Endothelial cell of umbilical vein (primary cell): Measurements from ENCODE around the gene GRB2. TPM values are rescaled to one million over a fixed set of nuclear protein-coding genes. Genes with fewer than 3 reads are reported as not detected.

ENCODE experiments used
- BruUV-seq: library from RNA; stranded (reverse); fragments of 400-500 nt; replicated peaks from 2 replicates; lab custom pipeline; 2021; lab: Mats Ljungman, UMichigan
- CTCF ChIA-PET: fragments of 300-600, 350-600 bp; sonication (Branson Sonifier 250); formaldehyde crosslinking; loops from one replicate; lab custom pipeline; 2021; ENCODE audit warnings: antibody characterized with exemption, inconsistent platforms; lab: Charles Lee
- POLR2A ChIA-PET: fragments of 300-600, 350-600 bp; sonication (Branson Sonifier 250); formaldehyde crosslinking; loops from one replicate; lab custom pipeline; 2021; ENCODE audit warnings: antibody characterized with exemption, inconsistent platforms; lab: Charles Lee
- DNase-seq: peaks from one replicate; pipeline ENCODE4 v3.0.0-alpha.2; 2011; ENCODE audit warnings: low read depth, low spot score
- FAIRE-seq: peaks from 2 replicates; lab custom pipeline; 2011; peaks lifted over from hg19 to GRCh38; lab: Jason Lieb, UNC
- H2AFZ ChIP-seq: 2 replicates; pipeline ENCODE4 v1.6.0; 2012; ENCODE audit warnings: low read depth, low read length, control low read depth, inconsistent platforms
- H3K27ac ChIP-seq: 2 replicates; pipeline ENCODE4 v1.5.1; 2011; ENCODE audit warnings: low read depth, mild to moderate bottlenecking, control low read depth, low read length, moderate library complexity; ENCODE audit not compliant: insufficient read depth
- H3K27me3 ChIP-seq, 2 experiments: 2 replicates each; pipeline versions ENCODE4 v1.6.0 to v1.6.1; 2011; ENCODE audit warnings: low read length in 2 of 2, mixed read lengths in 1 of 2; ENCODE audit not compliant: control insufficient read depth in 2 of 2, insufficient read depth in 2 of 2
- H3K36me3 ChIP-seq, 2 experiments: 2 replicates in 1 of 2; 3 replicates in 1 of 2; pipeline ENCODE4 v1.5.1; 2011; ENCODE audit warnings: low read length in 2 of 2, mild to moderate bottlenecking in 1 of 2, moderate library complexity in 1 of 2; ENCODE audit not compliant: control insufficient read depth in 2 of 2, insufficient read depth in 2 of 2; ENCODE audit errors: extremely low read depth in 1 of 2
- H3K4me1 ChIP-seq: 3 replicates; pipeline ENCODE4 v1.5.1; 2011; ENCODE audit warnings: mild to moderate bottlenecking, low read length; ENCODE audit not compliant: control insufficient read depth, insufficient read depth; ENCODE audit errors: extremely low read depth
- H3K4me2 ChIP-seq: 2 replicates; pipeline ENCODE4 v1.6.1; 2011; ENCODE audit warnings: low read length, control low read depth, mixed read lengths; ENCODE audit not compliant: insufficient read depth
- H3K4me3 ChIP-seq, 3 experiments: fragments of 200-600 bp in 1 of 3; sonication (generic), shearing (Covaris generic) in 1 of 3; replicated peaks in 1 of 3; 2 replicates each; pipeline ENCODE4 v1.5.1; 2011 to 2016; ENCODE audit warnings: control low read depth in 3 of 3, low read length in 3 of 3, mild to moderate bottlenecking in 2 of 3, inconsistent platforms in 1 of 3, low read depth in 1 of 3, moderate library complexity in 1 of 3; ENCODE audit not compliant: insufficient read depth in 1 of 3
- H3K79me2 ChIP-seq: 2 replicates; pipeline ENCODE4 v1.6.0; 2012; ENCODE audit warnings: low read length, inconsistent platforms; ENCODE audit not compliant: control insufficient read depth, insufficient read depth
- H3K9ac ChIP-seq: replicated peaks from 2 replicates; pipeline ENCODE3; 2011; ENCODE audit warnings: low read length, control low read depth; ENCODE audit not compliant: insufficient read depth; ENCODE audit errors: extremely low read depth
- H3K9me1 ChIP-seq: replicated peaks from 3 replicates; pipeline ENCODE4 v1.6.0; 2011; ENCODE audit warnings: mild to moderate bottlenecking, low read length; ENCODE audit not compliant: control insufficient read depth, insufficient read depth; ENCODE audit errors: extremely low read depth
- H3K9me3 ChIP-seq: replicated peaks from 2 replicates; pipeline ENCODE4 v1.5.1; 2012; ENCODE audit warnings: low read length, inconsistent platforms; ENCODE audit not compliant: control insufficient read depth, insufficient read depth
- H4K20me1 ChIP-seq: replicated peaks from 2 replicates; pipeline ENCODE3; 2011; ENCODE audit warnings: mild to moderate bottlenecking, low read length; ENCODE audit not compliant: control insufficient read depth, insufficient read depth; ENCODE audit errors: extremely low read depth
- EZH2 ChIP-seq: IDR thresholded peaks from 2 replicates; pipeline ENCODE4 v1.6.1; 2012; ENCODE audit warnings: borderline replicate concordance, low read depth, mild to moderate bottlenecking, moderate library complexity, low read length, inconsistent platforms; ENCODE audit not compliant: severe bottlenecking
- FOS ChIP-seq: IDR thresholded peaks from 2 replicates; pipeline ENCODE4 v1.6.1; 2011; ENCODE audit warnings: mild to moderate bottlenecking, low read length, moderate library complexity, borderline replicate concordance; ENCODE audit not compliant: insufficient read depth
- GATA2 ChIP-seq: IDR thresholded peaks from 2 replicates; pipeline ENCODE4 v1.7.0; 2011; ENCODE audit warnings: low read depth, mild to moderate bottlenecking, moderate library complexity, mixed read lengths, low read length; ENCODE audit not compliant: insufficient read length, insufficient read depth
- JUN ChIP-seq: IDR thresholded peaks from 2 replicates; pipeline ENCODE4 v1.6.1; 2011; ENCODE audit warnings: borderline replicate concordance, low read depth; ENCODE audit not compliant: insufficient read length, insufficient read depth
- MYC ChIP-seq: IDR thresholded peaks from one replicate; pipeline ENCODE4 v1.6.1; 2011; ENCODE audit warnings: mild to moderate bottlenecking, low read depth, low read length
- POLR2A ChIP-seq: IDR thresholded peaks from 2 replicates; pipeline ENCODE4 v1.6.1; 2012; ENCODE audit warnings: low read depth, mild to moderate bottlenecking, control low read depth, low read length
- POLR2AphosphoS5 ChIP-seq: IDR thresholded peaks from 2 replicates; pipeline ENCODE4 v1.6.1; 2012; ENCODE audit warnings: low read depth, mild to moderate bottlenecking, control low read depth, low read length, moderate library complexity; ENCODE audit not compliant: insufficient read depth
- dilution Hi-C: fragments of 300-500 bp; cut with MboI; formaldehyde crosslinking; loops from one replicate; pipeline ENCODE4 v1.15.0; 2019; ENCODE audit warnings: low sequenced_read_pairs; ENCODE audit not compliant: extremely low pct_ligation_motif_present
- intact Hi-C: fragments of 100-400 bp; cut with micrococcal nuclease; formaldehyde crosslinking; loops from one replicate; pipeline ENCODE4 v1.10.0; 2022
- polyA plus RNA-seq, 4 experiments: library from polyadenylated mRNA; depleted of rRNA in 3 of 4; stranded (reverse) in 3 of 4; unstranded in 1 of 4; fragments of >200 nt; gene quantifications; 2 replicates each; pipeline versions ENCODE4 v1.2.1 to v1.2.3, GENCODE V29; 2011 to 2012; ENCODE audit warnings: missing spikeins in 1 of 4
- total RNA-seq: library from RNA; stranded (reverse); gene quantifications from 2 replicates; pipeline ENCODE4 v1.2.3, GENCODE V29; 2021
- TF ChIP-seq, protein P1 (sequence below): IDR thresholded peaks from 2 replicates; pipeline ENCODE4 v1.6.1; 2011; ENCODE audit not compliant: insufficient read depth, insufficient read length
- TF ChIP-seq, protein P2 (sequence below), 2 donors: IDR thresholded peaks; 1 replicate in 1 of 2; 2 replicates in 1 of 2; pipeline ENCODE4 v1.5.1; 2011; ENCODE audit warnings: low read length in 2 of 2, mild to moderate bottlenecking in 2 of 2, moderate library complexity in 2 of 2, control low read depth in 1 of 2, inconsistent platforms in 1 of 2, low read depth in 1 of 2; ENCODE audit not compliant: insufficient read depth in 1 of 2; ENCODE audit errors: extremely low read depth in 1 of 2

The GRB2 gene
- total and polyA plus RNA-seq, 2 donors (not counting 3 experiments of a cell fraction or from before 2014, with no cell fraction given), result 51.5 to 93.9 TPM

DNA sequence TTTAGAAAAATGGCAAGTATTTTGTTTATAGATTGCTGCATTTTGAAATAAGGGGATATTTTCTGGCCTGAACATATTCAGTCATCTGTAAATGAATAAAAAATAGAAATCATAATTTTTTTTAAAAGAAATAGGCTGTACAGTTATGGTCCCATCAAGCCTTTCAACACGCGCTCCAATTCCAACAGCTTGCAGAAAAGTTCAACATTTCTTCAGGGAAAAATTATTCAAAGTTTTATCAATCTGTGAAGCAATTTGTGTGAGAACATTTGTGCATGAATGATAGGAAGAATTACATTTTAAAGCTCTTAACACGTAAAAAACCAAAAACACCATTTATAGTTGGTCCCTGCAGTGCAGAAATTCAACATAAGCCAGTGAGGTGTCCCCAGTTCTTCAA lies 65.5 kb downstream of the GRB2 start:
- peaks cover 55% of the 10 kb centered on the region for H3K79me2 ChIP-seq
- no peak overlapping the region for H2AFZ ChIP-seq
- no peaks in the 10 kb centered on the region for H3K9me1 ChIP-seq
- H3K27ac ChIP-seq, result no peak overlapping the region
- no peak overlapping the region for H3K4me2 ChIP-seq
- POLR2A ChIA-PET, result no interaction called here
- peaks cover 7% of the 10 kb centered on the region for H4K20me1 ChIP-seq
- H3K27me3 ChIP-seq, result no peaks in the 10 kb centered on the region
- CTCF ChIA-PET, result interaction anchor here (0.7 to 2.3 kb wide), 3 partner anchors 12 to 42 kb away, joined by 3 to 5 read pairs (median 5); no protein-coding TSS in a partner anchor
- no peak overlapping the region for H3K9ac ChIP-seq
- no TSS peak for BruUV-seq
- no peak overlapping the region for H3K4me3 ChIP-seq
- dilution Hi-C loops, result no loop called here
- no peaks in the 10 kb centered on the region for H3K4me1 ChIP-seq
- DNase-seq (no peak), FAIRE-seq (no peak)
- intact Hi-C loops, result no loop called here
- no peaks in the 10 kb centered on the region for H3K9me3 ChIP-seq
- TF ChIP-seq, protein P1, sequence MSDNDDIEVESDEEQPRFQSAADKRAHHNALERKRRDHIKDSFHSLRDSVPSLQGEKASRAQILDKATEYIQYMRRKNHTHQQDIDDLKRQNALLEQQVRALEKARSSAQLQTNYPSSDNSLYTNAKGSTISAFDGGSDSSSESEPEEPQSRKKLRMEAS, result no peak
- no peak for TF ChIP-seq EZH2
- TF ChIP-seq GATA2, result no peak
- TF ChIP-seq FOS, result no peak
- TF ChIP-seq, protein P2, sequence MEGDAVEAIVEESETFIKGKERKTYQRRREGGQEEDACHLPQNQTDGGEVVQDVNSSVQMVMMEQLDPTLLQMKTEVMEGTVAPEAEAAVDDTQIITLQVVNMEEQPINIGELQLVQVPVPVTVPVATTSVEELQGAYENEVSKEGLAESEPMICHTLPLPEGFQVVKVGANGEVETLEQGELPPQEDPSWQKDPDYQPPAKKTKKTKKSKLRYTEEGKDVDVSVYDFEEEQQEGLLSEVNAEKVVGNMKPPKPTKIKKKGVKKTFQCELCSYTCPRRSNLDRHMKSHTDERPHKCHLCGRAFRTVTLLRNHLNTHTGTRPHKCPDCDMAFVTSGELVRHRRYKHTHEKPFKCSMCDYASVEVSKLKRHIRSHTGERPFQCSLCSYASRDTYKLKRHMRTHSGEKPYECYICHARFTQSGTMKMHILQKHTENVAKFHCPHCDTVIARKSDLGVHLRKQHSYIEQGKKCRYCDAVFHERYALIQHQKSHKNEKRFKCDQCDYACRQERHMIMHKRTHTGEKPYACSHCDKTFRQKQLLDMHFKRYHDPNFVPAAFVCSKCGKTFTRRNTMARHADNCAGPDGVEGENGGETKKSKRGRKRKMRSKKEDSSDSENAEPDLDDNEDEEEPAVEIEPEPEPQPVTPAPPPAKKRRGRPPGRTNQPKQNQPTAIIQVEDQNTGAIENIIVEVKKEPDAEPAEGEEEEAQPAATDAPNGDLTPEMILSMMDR (IDR thresholded peaks at IDR 0.05; ENCODE audit: extremely low read depth in 1 of 2, insufficient read depth in 1 of 2, low read depth in 1 of 2, low read length in 2 of 2), result no peak
- TF ChIP-seq MYC, result no peak
- no peak for TF ChIP-seq POLR2A
- no peak for TF ChIP-seq JUN
- TF ChIP-seq POLR2AphosphoS5, result no peak
- no peaks in the 10 kb centered on the region for H3K36me3 ChIP-seq
